ENCODE measurements around the gene MCM5. TPM values are rescaled to one million over a fixed set of nuclear protein-coding genes. Genes with fewer than 3 reads are reported as not detected.
"Not testable (repeated sequence)": the region's sequence is repeated elsewhere in the genome, so short reads cannot be mapped to it uniquely, and the experiment has no call there.

MCM5 gene
- total RNA-seq, 2 experiments from 2014 or later, result 21.6 to 22.6 TPM

GRCh38 chr22:35436421-35436820, 36.5 kb downstream of the MCM5 start:
- ATAC-seq (ENCODE audit: poor library complexity) (no peak), DNase-seq (no peak)
- Mint-ChIP-seq H3K9me3 (no peaks in the 10 kb centered on the region), H3K36me3 (ENCODE audit: low read depth) (peaks cover 22% of the 10 kb centered on the region), H3K4me3 (no peak overlapping the region), H3K27ac (no peak overlapping the region), H3K27me3 (no peaks in the 10 kb centered on the region), H3K4me1 (ENCODE audit: low read depth) (no peaks in the 10 kb centered on the region)
- ChIA-PET POLR2A (no interaction called here), CTCF (no interaction called here)
- H3K36me3 ChIP-seq (ENCODE audit: insufficient read depth, low read length), result peaks cover 20% of the 10 kb centered on the region
- no peaks in the 10 kb centered on the region for H3K27me3 ChIP-seq (ENCODE audit: control insufficient read depth in 1 of 2, insufficient read depth in 2 of 2, low read length in 2 of 2)
- TF ChIP-seq, protein P1, sequence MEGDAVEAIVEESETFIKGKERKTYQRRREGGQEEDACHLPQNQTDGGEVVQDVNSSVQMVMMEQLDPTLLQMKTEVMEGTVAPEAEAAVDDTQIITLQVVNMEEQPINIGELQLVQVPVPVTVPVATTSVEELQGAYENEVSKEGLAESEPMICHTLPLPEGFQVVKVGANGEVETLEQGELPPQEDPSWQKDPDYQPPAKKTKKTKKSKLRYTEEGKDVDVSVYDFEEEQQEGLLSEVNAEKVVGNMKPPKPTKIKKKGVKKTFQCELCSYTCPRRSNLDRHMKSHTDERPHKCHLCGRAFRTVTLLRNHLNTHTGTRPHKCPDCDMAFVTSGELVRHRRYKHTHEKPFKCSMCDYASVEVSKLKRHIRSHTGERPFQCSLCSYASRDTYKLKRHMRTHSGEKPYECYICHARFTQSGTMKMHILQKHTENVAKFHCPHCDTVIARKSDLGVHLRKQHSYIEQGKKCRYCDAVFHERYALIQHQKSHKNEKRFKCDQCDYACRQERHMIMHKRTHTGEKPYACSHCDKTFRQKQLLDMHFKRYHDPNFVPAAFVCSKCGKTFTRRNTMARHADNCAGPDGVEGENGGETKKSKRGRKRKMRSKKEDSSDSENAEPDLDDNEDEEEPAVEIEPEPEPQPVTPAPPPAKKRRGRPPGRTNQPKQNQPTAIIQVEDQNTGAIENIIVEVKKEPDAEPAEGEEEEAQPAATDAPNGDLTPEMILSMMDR (IDR thresholded peaks at IDR 0.05), result no peak
- no peak overlapping the region for H3K4me3 ChIP-seq (ENCODE audit: low read length)
- H3K27ac ChIP-seq (ENCODE audit: low read depth in 1 of 2, low read length in 2 of 2), result no peak overlapping the region
- peaks cover 12 to 17% of the 10 kb centered on the region in 2 experiments for H3K9me3 ChIP-seq (ENCODE audit: control insufficient read depth in 1 of 2, insufficient read depth in 1 of 2, low read length in 2 of 2)
- no peaks in the 10 kb centered on the region for H3K4me1 ChIP-seq (ENCODE audit: insufficient read depth, low read length)
- intact Hi-C loops (cut with DNase I, micrococcal nuclease), result no loop called here

DNA sequence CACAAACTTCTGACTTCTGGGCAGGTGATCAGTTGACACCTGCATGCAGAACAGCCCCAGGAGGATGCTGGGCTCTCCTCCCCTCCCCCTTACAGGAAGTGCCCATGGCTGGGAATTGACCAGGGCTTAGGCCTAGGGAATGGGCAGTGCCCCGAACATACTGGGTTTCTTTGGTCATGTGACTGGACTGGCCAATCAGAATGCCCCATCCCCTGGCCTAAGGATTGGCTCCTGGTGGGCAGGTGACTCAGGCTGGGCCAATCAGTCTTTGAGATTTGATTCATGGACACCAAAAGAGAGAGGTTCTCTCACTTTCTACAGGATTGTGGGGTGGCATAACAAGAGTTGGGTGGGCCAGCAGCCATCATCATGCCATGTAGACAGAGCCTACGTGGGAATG, 37.1 kb downstream of the MCM5 start:
- Mint-ChIP-seq H3K4me1 (ENCODE audit: low read depth) (no peaks in the 10 kb centered on the region), H3K27ac (no peak overlapping the region), H3K9me3 (no peaks in the 10 kb centered on the region), H3K36me3 (ENCODE audit: low read depth) (peaks cover 19% of the 10 kb centered on the region), H3K27me3 (no peaks in the 10 kb centered on the region), H3K4me3 (no peak overlapping the region)
- no peak overlapping the region for H3K27ac ChIP-seq (ENCODE audit: low read depth in 1 of 2, low read length in 2 of 2)
- CTCF ChIA-PET, result no interaction called here
- DNase-seq, result no peak
- intact Hi-C loops (cut with DNase I, micrococcal nuclease), result no loop called here
- TF ChIP-seq, protein P1 (IDR thresholded peaks at IDR 0.05), result no peak
- no peaks in the 10 kb centered on the region for H3K4me1 ChIP-seq (ENCODE audit: insufficient read depth, low read length)
- POLR2A ChIA-PET, result no interaction called here
- ATAC-seq (ENCODE audit: poor library complexity), result no peak
- H3K4me3 ChIP-seq (ENCODE audit: low read length), result no peak overlapping the region
- peaks cover 14% of the 10 kb centered on the region for H3K36me3 ChIP-seq (ENCODE audit: insufficient read depth, low read length)
- no peaks in the 10 kb centered on the region for H3K27me3 ChIP-seq (ENCODE audit: control insufficient read depth in 1 of 2, insufficient read depth in 2 of 2, low read length in 2 of 2)
- peaks cover 12 to 17% of the 10 kb centered on the region in 2 experiments for H3K9me3 ChIP-seq (ENCODE audit: control insufficient read depth in 1 of 2, insufficient read depth in 1 of 2, low read length in 2 of 2)

DNA sequence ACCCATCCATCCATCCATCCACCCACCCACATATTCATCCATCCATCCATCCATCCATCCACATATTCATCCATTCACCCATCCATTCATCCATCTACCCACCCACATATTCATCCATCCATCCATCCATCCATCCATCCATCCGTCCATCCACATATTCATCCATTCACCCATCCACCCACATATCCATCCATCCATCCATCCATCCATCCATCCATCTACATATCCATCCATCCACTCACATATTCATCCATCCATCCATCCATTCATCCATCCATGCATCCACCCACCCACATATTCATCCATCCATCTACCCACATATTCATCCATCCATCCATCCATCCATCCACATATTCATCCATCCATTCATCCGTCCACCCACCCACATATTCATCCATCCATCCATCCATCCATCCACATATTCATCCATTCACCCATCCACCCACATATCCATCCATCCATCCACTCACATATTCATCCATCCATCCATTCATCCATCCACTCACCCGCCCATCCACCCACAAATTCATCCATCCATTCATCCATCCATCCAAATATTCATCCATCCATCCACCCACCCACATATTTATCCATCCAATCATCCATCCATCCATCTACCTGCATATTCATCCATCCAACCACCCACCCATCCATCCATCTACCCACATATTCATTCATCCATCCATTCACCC, 38.9 kb downstream of the MCM5 start:
- H3K27ac ChIP-seq (ENCODE audit: low read depth in 1 of 2, low read length in 2 of 2); POLR2A ChIA-PET; CTCF ChIA-PET; H3K27me3 Mint-ChIP-seq; H3K27me3 ChIP-seq (ENCODE audit: control insufficient read depth in 1 of 2, insufficient read depth in 2 of 2, low read length in 2 of 2); H3K4me1 Mint-ChIP-seq (ENCODE audit: low read depth); H3K27ac Mint-ChIP-seq; H3K36me3 ChIP-seq (ENCODE audit: insufficient read depth, low read length); H3K4me3 Mint-ChIP-seq; intact Hi-C loops (cut with DNase I, micrococcal nuclease); H3K4me1 ChIP-seq (ENCODE audit: insufficient read depth, low read length); H3K4me3 ChIP-seq (ENCODE audit: low read length); H3K9me3 Mint-ChIP-seq; H3K36me3 Mint-ChIP-seq (ENCODE audit: low read depth); H3K9me3 ChIP-seq (ENCODE audit: control insufficient read depth in 1 of 2, insufficient read depth in 1 of 2, low read length in 2 of 2); ATAC-seq (ENCODE audit: poor library complexity); DNase-seq: not testable (repeated sequence)

- H3K27ac ChIP-seq (ENCODE audit: low read depth in 1 of 2, low read length in 2 of 2), result no peak overlapping the region
- TF ChIP-seq, protein P1 (IDR thresholded peaks at IDR 0.05), result no peak
- no peaks in the 10 kb centered on the region for H3K27me3 ChIP-seq (ENCODE audit: control insufficient read depth in 1 of 2, insufficient read depth in 2 of 2, low read length in 2 of 2)
- Mint-ChIP-seq H3K4me1 (ENCODE audit: low read depth) (no peaks in the 10 kb centered on the region), H3K27me3 (no peaks in the 10 kb centered on the region), H3K36me3 (ENCODE audit: low read depth) (peaks cover 4% of the 10 kb centered on the region), H3K9me3 (no peaks in the 10 kb centered on the region), H3K4me3 (no peak overlapping the region), H3K27ac (no peak overlapping the region)
- peaks cover 1% of the 10 kb centered on the region for H3K36me3 ChIP-seq (ENCODE audit: insufficient read depth, low read length)
- POLR2A ChIA-PET, result no interaction called here
- CTCF ChIA-PET, result no interaction called here
- no peaks in the 10 kb centered on the region for H3K4me1 ChIP-seq (ENCODE audit: insufficient read depth, low read length)
- H3K4me3 ChIP-seq (ENCODE audit: low read length), result no peak overlapping the region
- no peaks in the 10 kb centered on the region for H3K9me3 ChIP-seq (ENCODE audit: control insufficient read depth in 1 of 2, insufficient read depth in 1 of 2, low read length in 2 of 2)
- no peak for ATAC-seq (ENCODE audit: poor library complexity)
- no peak for DNase-seq
- intact Hi-C loops (cut with DNase I, micrococcal nuclease), result no loop called here
Observed at GRCh38 chr22:35439365-35439717, 39.4 kb downstream of the MCM5 start.

Measured in CD4-positive, alpha-beta T cell (primary cell).